Measurements from ENCODE around the gene TP53BP2. TPM values are rescaled to one million over a fixed set of nuclear protein-coding genes. Genes with fewer than 3 reads are reported as not detected.

Gene TP53BP2
- total RNA-seq, 1 donor from 2014 or later: 63.8 TPM

DNA sequence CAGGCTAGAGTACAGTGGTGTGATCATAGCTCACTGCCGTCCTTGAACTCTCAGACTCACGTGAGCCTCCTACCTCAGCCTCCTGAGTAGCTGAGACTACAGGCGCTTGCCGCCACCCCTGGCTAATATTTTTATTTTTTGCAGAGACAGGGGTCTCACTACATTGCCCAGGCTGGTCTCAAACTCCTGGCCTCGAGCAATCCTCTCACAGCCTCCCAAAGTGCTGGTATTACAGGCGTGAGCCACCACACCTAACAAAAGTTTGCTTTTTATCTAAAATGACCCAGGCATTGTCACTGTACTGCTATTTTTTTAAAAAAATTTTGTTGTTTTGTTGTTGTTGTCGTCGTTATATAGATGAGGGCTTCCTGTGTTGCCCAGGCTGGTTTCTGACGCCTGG is 87.0 kb downstream of the TP53BP2 start:
- Mint-ChIP-seq H3K4me1 (peaks cover 13% of the 10 kb centered on the region), H3K36me3 (peaks cover 30% of the 10 kb centered on the region), H3K9me3 (no peaks in the 10 kb centered on the region), H3K4me3 (no peak overlapping the region), H3K27me3 (ENCODE audit: low read depth) (no peaks in the 10 kb centered on the region), H3K27ac (no peak overlapping the region)
- TF ChIP-seq, protein P1, sequence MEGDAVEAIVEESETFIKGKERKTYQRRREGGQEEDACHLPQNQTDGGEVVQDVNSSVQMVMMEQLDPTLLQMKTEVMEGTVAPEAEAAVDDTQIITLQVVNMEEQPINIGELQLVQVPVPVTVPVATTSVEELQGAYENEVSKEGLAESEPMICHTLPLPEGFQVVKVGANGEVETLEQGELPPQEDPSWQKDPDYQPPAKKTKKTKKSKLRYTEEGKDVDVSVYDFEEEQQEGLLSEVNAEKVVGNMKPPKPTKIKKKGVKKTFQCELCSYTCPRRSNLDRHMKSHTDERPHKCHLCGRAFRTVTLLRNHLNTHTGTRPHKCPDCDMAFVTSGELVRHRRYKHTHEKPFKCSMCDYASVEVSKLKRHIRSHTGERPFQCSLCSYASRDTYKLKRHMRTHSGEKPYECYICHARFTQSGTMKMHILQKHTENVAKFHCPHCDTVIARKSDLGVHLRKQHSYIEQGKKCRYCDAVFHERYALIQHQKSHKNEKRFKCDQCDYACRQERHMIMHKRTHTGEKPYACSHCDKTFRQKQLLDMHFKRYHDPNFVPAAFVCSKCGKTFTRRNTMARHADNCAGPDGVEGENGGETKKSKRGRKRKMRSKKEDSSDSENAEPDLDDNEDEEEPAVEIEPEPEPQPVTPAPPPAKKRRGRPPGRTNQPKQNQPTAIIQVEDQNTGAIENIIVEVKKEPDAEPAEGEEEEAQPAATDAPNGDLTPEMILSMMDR (IDR thresholded peaks at IDR 0.05; ENCODE audit: unreplicated experiment): no peak
- no peak for DNase-seq (ENCODE audit: low spot score in 2 of 2, unreplicated experiment in 2 of 2)

DNA sequence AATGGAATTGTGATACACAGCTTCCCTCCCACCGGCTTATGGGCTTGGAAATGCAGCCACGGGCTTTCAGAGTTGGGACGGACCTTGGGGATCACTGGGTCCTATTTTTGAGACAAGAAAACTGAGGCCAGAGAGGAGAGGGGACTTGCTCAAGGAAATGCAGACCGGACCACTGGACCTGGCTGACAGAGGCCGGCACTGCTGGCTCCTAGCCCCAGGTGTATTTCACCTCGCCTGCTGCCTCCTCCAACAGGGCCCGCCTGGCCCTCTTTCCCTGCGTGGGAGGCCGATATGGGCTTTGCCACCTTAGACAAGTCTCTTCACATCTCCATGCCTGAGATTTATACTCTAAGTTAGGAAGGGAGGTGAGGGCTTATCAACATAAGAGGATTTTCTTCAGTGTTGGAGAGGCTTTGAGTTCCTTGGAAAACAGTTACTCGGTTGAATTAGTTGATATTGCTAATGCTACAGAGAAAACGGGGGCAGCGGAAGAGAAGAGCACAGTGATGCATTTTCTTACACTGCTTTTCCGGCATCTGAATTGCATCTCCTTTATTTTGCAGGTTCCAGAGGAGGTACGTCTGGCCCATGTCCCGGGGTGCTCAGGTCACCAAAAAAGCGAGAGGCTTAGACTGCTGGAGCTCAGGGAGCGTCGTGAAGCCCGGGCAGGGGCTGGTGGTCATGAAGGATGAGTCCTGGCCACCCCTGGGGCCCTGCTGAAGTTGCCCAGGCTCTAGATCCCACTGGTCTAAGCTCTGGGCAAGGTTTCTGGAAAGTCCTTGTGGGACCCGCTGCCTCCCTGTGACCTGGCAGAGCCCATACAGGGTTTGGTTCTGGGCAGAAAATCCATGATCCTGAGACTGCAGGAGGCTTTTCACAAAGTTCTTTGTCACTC is 88.7 kb downstream of the TP53BP2 start:
- H3K27me3 Mint-ChIP-seq (ENCODE audit: low read depth): no peaks in the 10 kb centered on the region
- peaks cover 31% of the 10 kb centered on the region for H3K36me3 Mint-ChIP-seq
- H3K4me1 Mint-ChIP-seq: peaks cover 13% of the 10 kb centered on the region
- TF ChIP-seq, protein P1 (IDR thresholded peaks at IDR 0.05; ENCODE audit: unreplicated experiment): no peak
- no peak overlapping the region for H3K4me3 Mint-ChIP-seq
- no peak for DNase-seq (ENCODE audit: low spot score in 2 of 2, unreplicated experiment in 2 of 2)
- no peak overlapping the region for H3K27ac Mint-ChIP-seq
- H3K9me3 Mint-ChIP-seq: no peaks in the 10 kb centered on the region

DNA sequence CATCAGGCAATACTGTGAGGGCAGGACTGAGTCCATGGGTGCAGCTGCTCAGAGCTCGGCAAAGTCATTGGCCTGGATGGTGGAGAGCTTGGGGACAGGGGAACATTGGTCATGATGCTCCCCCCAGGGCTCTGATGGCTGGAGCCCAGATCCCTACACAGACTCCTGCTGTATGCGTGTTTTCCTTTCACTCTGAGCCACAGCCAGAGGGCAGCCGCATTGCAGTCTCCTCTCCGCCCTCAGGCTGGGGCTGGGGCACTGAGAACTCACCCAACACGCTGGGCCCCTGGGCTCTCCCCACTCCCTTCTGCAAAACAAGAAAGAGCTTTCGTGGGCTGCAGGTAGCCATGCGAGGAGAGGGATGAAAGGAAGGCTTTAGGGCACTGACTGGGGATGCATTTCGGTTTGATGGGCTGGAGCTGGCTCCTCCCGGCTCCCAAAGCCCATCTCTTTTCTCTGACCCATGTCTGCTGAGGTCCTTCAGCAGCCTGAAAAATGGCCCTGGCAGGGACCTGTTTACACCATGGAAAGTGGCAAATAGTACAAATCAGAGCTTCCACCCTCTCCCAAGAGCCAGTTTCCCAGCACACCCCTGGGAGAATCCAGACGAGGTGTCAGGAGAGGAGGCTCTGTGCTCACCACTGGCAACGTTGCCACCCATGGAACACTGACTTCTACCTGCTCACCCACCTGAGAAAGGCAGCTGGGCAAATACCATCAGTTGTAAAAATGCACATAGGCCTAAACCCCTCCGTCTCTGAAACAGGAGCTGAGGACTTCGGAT is 89.6 kb downstream of the TP53BP2 start:
- DNase-seq (ENCODE audit: low spot score in 2 of 2, unreplicated experiment in 2 of 2): no peak
- Mint-ChIP-seq H3K36me3 (peaks cover 32% of the 10 kb centered on the region), H3K27me3 (ENCODE audit: low read depth) (no peaks in the 10 kb centered on the region), H3K4me3 (no peak overlapping the region), H3K9me3 (no peaks in the 10 kb centered on the region), H3K27ac (no peak overlapping the region), H3K4me1 (peaks cover 8% of the 10 kb centered on the region)
- TF ChIP-seq, protein P1 (IDR thresholded peaks at IDR 0.05; ENCODE audit: unreplicated experiment): no peak

DNA sequence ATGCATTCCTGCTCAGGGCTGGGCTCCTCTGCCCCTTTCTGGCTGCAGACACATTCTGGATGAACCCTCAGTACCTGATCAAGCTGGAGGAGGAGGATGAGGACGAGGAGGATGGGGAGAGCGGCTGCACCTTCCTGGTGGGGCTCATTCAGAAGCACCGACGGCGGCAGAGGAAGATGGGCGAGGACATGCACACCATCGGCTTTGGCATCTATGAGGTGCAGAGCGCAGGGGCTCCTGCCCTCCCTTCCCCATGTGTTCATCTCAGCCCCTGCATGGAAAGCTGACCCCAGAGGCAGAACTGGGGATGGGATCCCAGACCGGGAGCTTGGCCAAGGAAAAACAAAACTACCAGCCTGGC is 90.3 kb downstream of the TP53BP2 start:
- no peak for DNase-seq (ENCODE audit: low spot score in 2 of 2, unreplicated experiment in 2 of 2)
- Mint-ChIP-seq H3K9me3 (no peaks in the 10 kb centered on the region), H3K27me3 (ENCODE audit: low read depth) (no peaks in the 10 kb centered on the region), H3K27ac (no peak overlapping the region), H3K4me1 (peaks cover 4% of the 10 kb centered on the region), H3K4me3 (no peak overlapping the region), H3K36me3 (peaks cover 32% of the 10 kb centered on the region)
- TF ChIP-seq, protein P1 (IDR thresholded peaks at IDR 0.05; ENCODE audit: unreplicated experiment): no peak

DNA sequence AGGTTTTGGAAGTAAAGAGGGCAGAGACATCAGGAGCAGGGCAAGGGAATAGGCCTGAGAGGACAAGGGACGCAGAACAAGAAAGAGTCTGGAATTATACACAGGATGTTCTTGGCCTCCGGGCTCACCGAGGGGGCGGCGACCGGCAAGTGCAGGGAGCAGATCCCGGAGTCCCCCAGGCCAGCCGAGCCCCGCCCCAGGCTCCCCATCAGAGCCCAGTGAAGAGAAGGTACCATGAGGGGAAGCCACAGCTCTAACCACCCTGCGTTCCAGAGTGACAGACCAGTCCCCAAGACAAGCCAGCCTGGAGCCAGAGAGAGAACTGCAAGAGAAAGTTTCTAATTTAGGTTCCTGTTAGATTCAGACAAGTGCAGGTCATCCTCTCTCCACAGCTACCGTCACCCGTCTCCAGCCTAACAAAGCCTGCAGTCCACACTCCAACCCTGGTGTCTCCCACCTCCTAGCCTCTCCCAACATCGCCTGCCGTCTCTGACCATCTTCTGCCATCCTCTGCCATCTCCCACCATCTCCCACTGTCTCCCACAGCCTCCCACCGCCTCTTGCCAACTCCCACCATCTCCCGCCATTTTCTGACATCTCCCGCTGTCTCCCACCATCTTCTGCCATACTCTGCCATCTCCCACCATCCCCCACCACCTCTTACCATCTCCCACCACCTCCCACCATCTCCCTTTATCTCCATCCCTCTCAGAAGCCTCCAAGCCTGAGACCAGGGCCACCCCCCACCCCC is 90.9 kb downstream of the TP53BP2 start:
- Mint-ChIP-seq H3K27me3 (ENCODE audit: low read depth) (no peaks in the 10 kb centered on the region), H3K27ac (peak overlapping the region; percentile 9), H3K4me3 (no peak overlapping the region), H3K36me3 (peaks cover 33% of the 10 kb centered on the region), H3K9me3 (no peaks in the 10 kb centered on the region), H3K4me1 (peaks cover 4% of the 10 kb centered on the region)
- no peak for DNase-seq (ENCODE audit: low spot score in 2 of 2, unreplicated experiment in 2 of 2)
- TF ChIP-seq, protein P1 (IDR thresholded peaks at IDR 0.05; ENCODE audit: unreplicated experiment): no peak

Data from mesothelial cell of epicardium (in vitro differentiated cells).